ENCODE measurements around the gene PARD6G.

The PARD6G gene

DNA sequence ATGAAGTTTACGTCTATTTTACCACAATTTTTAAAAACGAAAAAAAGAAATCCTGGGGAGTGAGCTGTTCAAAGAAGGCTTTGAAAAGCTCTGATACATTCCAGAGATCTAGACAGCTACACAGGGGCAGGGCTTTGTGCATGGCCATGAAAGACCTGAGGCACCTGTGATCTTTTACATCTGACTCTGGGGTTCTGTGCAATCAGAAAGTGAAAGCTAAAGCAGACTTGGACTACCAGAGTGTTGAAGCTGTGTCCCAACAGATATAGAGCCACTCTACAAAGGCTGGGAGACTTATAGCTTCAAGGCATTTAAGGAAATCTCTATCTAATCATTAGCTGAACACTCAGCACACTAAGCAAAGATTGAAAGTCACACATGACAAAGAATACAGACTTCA, 34.1 kb downstream of the PARD6G start:
- Histone ChIP-seq H3K4me3 (ENCODE audit: low read depth in 1 of 2, low read length in 2 of 2) (no peak overlapping the region), H3K27me3 (ENCODE audit: control insufficient read depth in 1 of 2, insufficient read depth in 2 of 2, low read length in 2 of 2) (no peaks in the 10 kb centered on the region), H3K36me3 (ENCODE audit: control insufficient read depth in 1 of 2, insufficient read depth in 2 of 2, low read length in 2 of 2) (no peaks in the 10 kb centered on the region), H3K4me1 (ENCODE audit: control insufficient read depth in 1 of 2, insufficient read depth in 2 of 2, low read length in 2 of 2) (no peaks in the 10 kb centered on the region), H3K27ac (ENCODE audit: low read depth, low read length) (no peak overlapping the region), H3K9me3 (ENCODE audit: control insufficient read depth in 1 of 2, low read length in 2 of 2) (no peaks in the 10 kb centered on the region), H3K9ac (ENCODE audit: low read depth in 1 of 2, low read length in 2 of 2) (no peak overlapping the region)

DNA sequence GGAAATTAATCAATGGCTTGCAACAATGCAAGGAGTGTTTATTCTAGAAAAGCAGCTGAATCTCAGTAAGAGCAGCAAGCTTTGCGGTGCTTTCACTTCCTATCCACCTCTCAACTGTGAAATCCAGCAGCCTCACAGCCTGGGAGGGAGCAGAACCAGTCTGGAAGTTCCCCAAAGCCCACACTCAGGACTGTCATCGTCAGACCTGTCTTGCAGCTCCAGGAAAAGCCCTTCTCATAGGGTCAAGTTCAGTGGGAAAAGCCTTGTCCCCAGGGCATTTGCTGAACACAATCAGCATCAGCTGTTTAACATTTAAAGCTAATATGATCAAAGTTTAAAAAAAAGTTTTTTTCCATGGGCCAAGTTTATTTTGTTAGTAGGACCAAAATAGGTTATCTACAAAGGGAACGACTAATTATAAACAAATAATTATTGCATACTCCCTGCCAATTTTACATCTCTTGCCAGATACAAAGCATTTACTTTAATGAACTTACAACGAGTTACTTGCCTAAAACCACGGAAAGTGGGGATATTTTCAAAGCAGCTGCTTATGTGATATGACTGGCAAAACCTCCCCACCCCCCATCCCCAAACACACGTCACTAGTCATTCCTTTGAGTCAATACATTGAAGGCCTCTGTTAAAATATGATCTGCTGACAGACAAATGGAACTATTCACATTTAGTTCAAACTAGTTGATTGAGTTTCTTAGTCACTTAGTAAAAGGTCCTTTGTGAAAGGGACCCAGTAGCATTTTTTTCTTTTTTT, 36.8 kb downstream of the PARD6G start:
- H3K4me1 ChIP-seq (ENCODE audit: control insufficient read depth in 1 of 2, insufficient read depth in 2 of 2, low read length in 2 of 2): no peaks in the 10 kb centered on the region
- no peak overlapping the region for H3K9ac ChIP-seq (ENCODE audit: low read depth in 1 of 2, low read length in 2 of 2)
- H3K4me3 ChIP-seq (ENCODE audit: low read depth in 1 of 2, low read length in 2 of 2): no peak overlapping the region
- H3K36me3 ChIP-seq (ENCODE audit: control insufficient read depth in 1 of 2, insufficient read depth in 2 of 2, low read length in 2 of 2): no peaks in the 10 kb centered on the region
- H3K9me3 ChIP-seq (ENCODE audit: control insufficient read depth in 1 of 2, low read length in 2 of 2): no peaks in the 10 kb centered on the region
- H3K27me3 ChIP-seq (ENCODE audit: control insufficient read depth in 1 of 2, insufficient read depth in 2 of 2, low read length in 2 of 2): no peaks in the 10 kb centered on the region
- no peak overlapping the region for H3K27ac ChIP-seq (ENCODE audit: low read depth, low read length)

DNA sequence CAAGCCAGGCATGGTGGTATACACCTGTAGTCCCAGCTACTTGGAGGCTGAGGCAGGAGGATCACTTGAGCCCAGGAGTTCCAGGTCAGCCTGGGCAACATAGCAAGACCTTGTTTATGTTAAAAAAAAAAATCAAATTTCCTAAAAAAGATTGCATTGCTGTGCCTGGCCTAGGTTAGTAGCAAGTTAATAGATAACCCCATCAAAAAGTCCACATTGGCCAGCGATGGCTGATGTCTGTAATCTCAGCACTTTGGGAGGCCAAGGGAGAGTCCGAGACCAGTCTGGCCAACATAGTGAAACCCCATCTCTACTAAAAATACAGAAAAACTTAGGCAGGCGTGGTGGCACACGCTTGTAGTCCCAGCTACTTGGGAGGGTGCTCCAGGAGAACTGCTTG, 38.7 kb downstream of the PARD6G start:
- Histone ChIP-seq H3K36me3 (ENCODE audit: control insufficient read depth in 1 of 2, insufficient read depth in 2 of 2, low read length in 2 of 2) (no peaks in the 10 kb centered on the region), H3K9me3 (ENCODE audit: control insufficient read depth in 1 of 2, low read length in 2 of 2) (no peaks in the 10 kb centered on the region), H3K4me3 (ENCODE audit: low read depth in 1 of 2, low read length in 2 of 2) (no peak overlapping the region), H3K9ac (ENCODE audit: low read depth in 1 of 2, low read length in 2 of 2) (no peak overlapping the region), H3K27ac (ENCODE audit: low read depth, low read length) (no peak overlapping the region), H3K27me3 (ENCODE audit: control insufficient read depth in 1 of 2, insufficient read depth in 2 of 2, low read length in 2 of 2) (no peaks in the 10 kb centered on the region), H3K4me1 (ENCODE audit: control insufficient read depth in 1 of 2, insufficient read depth in 2 of 2, low read length in 2 of 2) (no peaks in the 10 kb centered on the region)

DNA sequence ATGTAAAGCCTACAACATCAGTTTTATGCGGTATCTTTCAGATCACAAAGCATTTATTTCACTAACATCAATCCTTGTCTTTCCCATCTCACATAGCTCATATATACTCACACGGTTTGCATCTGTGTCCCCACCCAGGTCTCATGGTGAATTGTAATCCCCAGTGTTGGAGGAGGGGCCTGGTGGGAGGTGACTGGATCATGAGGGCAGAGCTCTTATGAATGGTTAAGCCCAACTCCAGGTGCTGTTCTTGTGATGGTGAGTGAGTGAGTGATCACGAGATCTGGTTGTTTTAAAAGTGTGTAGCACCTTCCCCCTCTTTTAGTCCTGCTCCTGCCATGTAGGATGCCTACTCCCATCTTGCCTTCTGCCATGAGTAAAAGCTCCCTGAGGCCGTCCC, 42.0 kb downstream of the PARD6G start:
- H3K4me1 ChIP-seq (ENCODE audit: control insufficient read depth in 1 of 2, insufficient read depth in 2 of 2, low read length in 2 of 2): peaks cover 0 to 6% of the 10 kb centered on the region in 2 donors
- H3K27ac ChIP-seq (ENCODE audit: low read depth, low read length): no peak overlapping the region
- no peaks in the 10 kb centered on the region for H3K27me3 ChIP-seq (ENCODE audit: control insufficient read depth in 1 of 2, insufficient read depth in 2 of 2, low read length in 2 of 2)
- H3K9ac ChIP-seq (ENCODE audit: low read depth in 1 of 2, low read length in 2 of 2): no peak overlapping the region
- no peaks in the 10 kb centered on the region for H3K9me3 ChIP-seq (ENCODE audit: control insufficient read depth in 1 of 2, low read length in 2 of 2)
- H3K36me3 ChIP-seq (ENCODE audit: control insufficient read depth in 1 of 2, insufficient read depth in 2 of 2, low read length in 2 of 2): no peaks in the 10 kb centered on the region
- no peak overlapping the region for H3K4me3 ChIP-seq (ENCODE audit: low read depth in 1 of 2, low read length in 2 of 2)

DNA sequence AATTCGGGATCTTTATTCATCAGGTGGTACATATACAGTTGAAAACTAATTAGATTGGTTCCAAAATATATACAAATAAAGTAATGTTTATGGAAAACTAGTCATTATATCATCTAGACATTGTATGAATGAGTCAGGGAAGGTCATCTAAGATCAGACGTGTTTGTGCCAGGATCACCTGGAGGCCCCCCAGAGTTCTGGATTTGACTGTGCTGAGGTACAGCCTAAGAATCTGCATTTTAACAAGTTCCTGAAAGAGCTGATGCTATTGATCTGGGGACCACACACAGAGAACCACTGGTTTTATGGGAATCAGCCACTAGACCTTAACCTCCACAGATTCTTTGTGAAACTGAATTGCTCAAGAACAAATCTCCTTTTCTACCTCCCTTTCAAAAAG, 43.2 kb downstream of the PARD6G start:
- Histone ChIP-seq H3K36me3 (ENCODE audit: control insufficient read depth in 1 of 2, insufficient read depth in 2 of 2, low read length in 2 of 2) (no peaks in the 10 kb centered on the region), H3K9ac (ENCODE audit: low read depth in 1 of 2, low read length in 2 of 2) (no peak overlapping the region), H3K27me3 (ENCODE audit: control insufficient read depth in 1 of 2, insufficient read depth in 2 of 2, low read length in 2 of 2) (no peaks in the 10 kb centered on the region), H3K4me1 (ENCODE audit: control insufficient read depth in 1 of 2, insufficient read depth in 2 of 2, low read length in 2 of 2) (peaks cover 0 to 6% of the 10 kb centered on the region in 2 donors), H3K4me3 (ENCODE audit: low read depth in 1 of 2, low read length in 2 of 2) (no peak overlapping the region), H3K27ac (ENCODE audit: low read depth, low read length) (no peak overlapping the region), H3K9me3 (ENCODE audit: control insufficient read depth in 1 of 2, low read length in 2 of 2) (no peaks in the 10 kb centered on the region)

DNA sequence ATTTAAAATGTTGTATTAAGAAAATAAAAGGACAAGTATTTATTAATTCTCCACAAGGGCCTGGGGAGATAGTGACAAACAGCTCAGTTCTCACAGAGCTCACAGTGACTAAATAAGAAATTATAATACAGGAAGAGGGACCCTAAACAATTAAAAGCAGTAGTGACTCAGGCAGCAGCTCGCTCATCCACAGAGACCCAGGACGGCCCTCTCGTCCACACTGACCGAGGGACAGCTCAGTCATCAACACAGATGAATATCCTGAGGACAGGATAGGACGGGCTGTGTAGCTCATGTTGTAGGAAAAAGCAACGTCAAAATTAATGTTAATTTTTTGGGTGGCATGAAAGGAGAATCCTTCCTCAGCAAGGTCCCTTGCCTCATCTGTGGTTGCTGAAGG, 44.1 kb downstream of the PARD6G start:
- Histone ChIP-seq H3K27me3 (ENCODE audit: control insufficient read depth in 1 of 2, insufficient read depth in 2 of 2, low read length in 2 of 2) (no peaks in the 10 kb centered on the region), H3K4me1 (ENCODE audit: control insufficient read depth in 1 of 2, insufficient read depth in 2 of 2, low read length in 2 of 2) (peaks cover 0 to 6% of the 10 kb centered on the region in 2 donors), H3K9me3 (ENCODE audit: control insufficient read depth in 1 of 2, low read length in 2 of 2) (no peaks in the 10 kb centered on the region), H3K27ac (ENCODE audit: low read depth, low read length) (no peak overlapping the region), H3K36me3 (ENCODE audit: control insufficient read depth in 1 of 2, insufficient read depth in 2 of 2, low read length in 2 of 2) (no peaks in the 10 kb centered on the region), H3K4me3 (ENCODE audit: low read depth in 1 of 2, low read length in 2 of 2) (no peak overlapping the region), H3K9ac (ENCODE audit: low read depth in 1 of 2, low read length in 2 of 2) (no peak overlapping the region)

DNA sequence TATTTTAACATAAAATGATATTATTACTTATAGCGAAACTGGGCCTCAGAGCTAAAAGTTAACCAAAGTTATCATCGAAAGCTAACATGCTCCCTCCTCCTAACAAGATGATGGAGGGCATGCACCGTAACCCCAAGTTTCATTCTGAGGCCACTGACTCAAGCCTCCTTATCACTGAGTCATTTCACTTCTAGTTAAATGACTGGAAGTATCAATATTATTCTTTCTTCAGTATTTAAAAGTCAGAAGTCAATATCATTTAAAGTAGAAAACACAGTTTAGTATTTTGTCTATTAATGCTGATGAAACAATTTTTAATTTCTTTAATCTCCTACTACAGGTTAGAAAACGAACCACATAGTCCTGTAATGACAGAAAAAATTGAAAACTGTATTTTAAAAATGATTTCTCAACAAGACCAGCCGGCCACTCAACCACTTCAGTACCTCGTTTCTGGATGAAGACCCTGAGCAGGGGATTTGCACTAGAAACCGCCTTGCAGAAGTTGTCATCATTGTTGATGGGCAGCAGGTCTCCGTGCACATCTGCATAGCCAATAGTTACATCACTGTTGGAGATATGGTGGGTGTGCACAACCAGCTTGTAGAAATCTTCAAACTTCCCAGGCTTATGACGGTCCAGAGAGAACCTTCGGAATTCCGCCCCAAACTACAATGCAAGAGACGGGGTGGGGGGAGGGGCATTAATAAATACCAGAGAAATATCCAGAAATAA, 44.9 kb downstream of the PARD6G start:
- Histone ChIP-seq H3K4me1 (ENCODE audit: control insufficient read depth in 1 of 2, insufficient read depth in 2 of 2, low read length in 2 of 2) (peaks cover 0 to 6% of the 10 kb centered on the region in 2 donors), H3K27ac (ENCODE audit: low read depth, low read length) (no peak overlapping the region), H3K36me3 (ENCODE audit: control insufficient read depth in 1 of 2, insufficient read depth in 2 of 2, low read length in 2 of 2) (no peaks in the 10 kb centered on the region), H3K4me3 (ENCODE audit: low read depth in 1 of 2, low read length in 2 of 2) (no peak overlapping the region), H3K9me3 (ENCODE audit: control insufficient read depth in 1 of 2, low read length in 2 of 2) (no peaks in the 10 kb centered on the region), H3K27me3 (ENCODE audit: control insufficient read depth in 1 of 2, insufficient read depth in 2 of 2, low read length in 2 of 2) (no peaks in the 10 kb centered on the region), H3K9ac (ENCODE audit: low read depth in 1 of 2, low read length in 2 of 2) (no peak overlapping the region)

DNA sequence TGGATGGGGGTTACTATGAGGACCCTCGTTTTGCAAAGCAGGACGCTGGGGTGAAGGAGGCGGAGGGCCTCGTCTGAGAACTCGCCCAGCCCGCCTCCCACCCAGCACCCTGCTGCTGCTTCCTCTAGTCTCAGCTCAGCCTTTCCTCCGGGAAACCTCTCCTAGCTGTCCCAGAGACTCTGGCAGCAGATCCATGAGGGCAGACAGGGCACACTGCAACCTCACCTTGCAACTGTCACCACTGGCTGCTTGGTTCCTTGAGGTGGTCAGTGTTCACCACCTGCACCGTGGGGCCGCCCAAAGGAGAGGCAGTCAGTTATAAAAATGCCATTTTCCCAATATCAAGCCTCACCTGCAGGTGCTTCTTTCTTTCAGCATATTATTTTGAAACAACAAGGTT, 45.6 kb downstream of the PARD6G start:
- Histone ChIP-seq H3K4me1 (ENCODE audit: control insufficient read depth in 1 of 2, insufficient read depth in 2 of 2, low read length in 2 of 2) (peaks cover 0 to 6% of the 10 kb centered on the region in 2 donors), H3K4me3 (ENCODE audit: low read depth in 1 of 2, low read length in 2 of 2) (no peak overlapping the region), H3K27me3 (ENCODE audit: control insufficient read depth in 1 of 2, insufficient read depth in 2 of 2, low read length in 2 of 2) (no peaks in the 10 kb centered on the region), H3K36me3 (ENCODE audit: control insufficient read depth in 1 of 2, insufficient read depth in 2 of 2, low read length in 2 of 2) (no peaks in the 10 kb centered on the region), H3K9me3 (ENCODE audit: control insufficient read depth in 1 of 2, low read length in 2 of 2) (no peaks in the 10 kb centered on the region), H3K9ac (ENCODE audit: low read depth in 1 of 2, low read length in 2 of 2) (no peak overlapping the region), H3K27ac (ENCODE audit: low read depth, low read length) (no peak overlapping the region)

DNA sequence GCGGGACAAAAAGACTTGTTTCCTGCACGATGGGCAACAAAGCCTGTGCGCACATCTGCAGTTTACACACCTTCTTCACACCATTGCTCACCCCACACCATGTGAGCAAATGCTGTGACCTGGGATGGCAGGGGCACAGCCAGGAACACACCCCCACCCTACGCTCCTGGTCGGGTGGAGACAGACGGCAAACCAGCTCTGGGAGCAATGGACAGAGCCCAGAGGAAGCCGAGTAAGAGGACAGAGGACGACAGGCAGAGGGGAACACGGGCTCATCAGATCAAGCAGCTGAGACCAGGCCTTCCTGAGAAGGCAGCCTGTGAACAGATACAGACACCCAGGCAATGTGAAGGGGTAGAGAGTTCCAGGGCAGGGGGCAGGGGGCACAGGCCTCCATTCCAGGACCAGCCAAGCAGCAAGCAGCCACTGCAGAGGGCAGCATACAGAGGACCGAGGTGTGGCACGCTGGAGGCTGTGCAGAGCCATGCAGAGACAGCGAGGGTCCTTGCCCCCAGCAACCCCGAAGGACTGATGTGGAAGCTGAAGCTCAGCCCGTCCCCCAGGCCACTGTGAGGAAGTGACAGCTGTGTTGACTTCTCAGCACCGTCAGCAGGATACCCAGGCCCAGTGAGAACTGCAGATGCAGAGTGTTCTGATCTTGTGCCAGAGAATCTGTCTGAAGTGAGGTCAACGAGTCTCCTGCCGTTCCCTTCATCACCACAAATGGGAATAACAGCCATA, 46.2 kb downstream of the PARD6G start:
- H3K4me1 ChIP-seq (ENCODE audit: control insufficient read depth in 1 of 2, insufficient read depth in 2 of 2, low read length in 2 of 2): peaks cover 0 to 6% of the 10 kb centered on the region in 2 donors
- H3K36me3 ChIP-seq (ENCODE audit: control insufficient read depth in 1 of 2, insufficient read depth in 2 of 2, low read length in 2 of 2): no peaks in the 10 kb centered on the region
- H3K9me3 ChIP-seq (ENCODE audit: control insufficient read depth in 1 of 2, low read length in 2 of 2): no peaks in the 10 kb centered on the region
- H3K9ac ChIP-seq (ENCODE audit: low read depth in 1 of 2, low read length in 2 of 2): no peak overlapping the region
- H3K27me3 ChIP-seq (ENCODE audit: control insufficient read depth in 1 of 2, insufficient read depth in 2 of 2, low read length in 2 of 2): no peaks in the 10 kb centered on the region
- no peak overlapping the region for H3K27ac ChIP-seq (ENCODE audit: low read depth, low read length)
- H3K4me3 ChIP-seq (ENCODE audit: low read depth in 1 of 2, low read length in 2 of 2): no peak overlapping the region
